Measurements from ENCODE around the gene EPC2.

EPC2 gene

GRCh38 chr2:148623086-148623485 is 21.5 kb upstream of the EPC2 start (continued):
- TF ChIP-seq ZNF449 (tag by site-specific recombination; IDR thresholded peaks at IDR 0.05) (no peak), ZNF548 (tag by site-specific recombination; IDR thresholded peaks at IDR 0.05) (no peak)

GRCh38 chr2:148627224-148627623 is 17.3 kb upstream of the EPC2 start:
- ChIA-PET CTCF (no interaction called here), POLR2A (no interaction called here)
- Histone ChIP-seq H3K27ac (ENCODE audit: extremely low read depth, low read depth, low read length) (no peak overlapping the region), H3K4me3 (ENCODE audit: low read depth, low read length) (no peak overlapping the region), H3K9me3 (ENCODE audit: control insufficient read depth, insufficient read depth, low read depth, low read length) (no peaks in the 10 kb centered on the region), H3K36me3 (ENCODE audit: control insufficient read depth in 2 of 2, insufficient read depth in 1 of 2, low read length in 2 of 2) (no peaks in the 10 kb centered on the region), H3K4me1 (ENCODE audit: control insufficient read depth, insufficient read depth, low read length) (no peaks in the 10 kb centered on the region)
- TF ChIP-seq ZNF426 (tag by site-specific recombination; IDR thresholded peaks at IDR 0.05) (no peak), ZNF701 (tag by site-specific recombination; IDR thresholded peaks at IDR 0.05) (no peak), ZNF600 (tag by site-specific recombination; IDR thresholded peaks at IDR 0.05) (no peak), ZNF548 (tag by site-specific recombination; IDR thresholded peaks at IDR 0.05) (no peak), HIC1 (tag by site-specific recombination; IDR thresholded peaks at IDR 0.05) (no peak), ZNF776 (tag by site-specific recombination; IDR thresholded peaks at IDR 0.05; ENCODE audit: borderline replicate concordance) (no peak)

- ChIA-PET POLR2A (interaction anchor here (0.5 kb wide), 1 partner anchor 96 kb away, joined by 3 read pairs; no protein-coding TSS in a partner anchor), CTCF (no interaction called here)
- Histone ChIP-seq H3K27ac (ENCODE audit: extremely low read depth, low read depth, low read length) (no peak overlapping the region), H3K4me1 (ENCODE audit: control insufficient read depth, insufficient read depth, low read length) (no peaks in the 10 kb centered on the region), H3K4me3 (ENCODE audit: low read depth, low read length) (no peak overlapping the region), H3K9me3 (ENCODE audit: control insufficient read depth, insufficient read depth, low read depth, low read length) (no peaks in the 10 kb centered on the region), H3K36me3 (ENCODE audit: control insufficient read depth in 2 of 2, insufficient read depth in 1 of 2, low read length in 2 of 2) (no peaks in the 10 kb centered on the region)
- TF ChIP-seq PRDM4 (tag by site-specific recombination; IDR thresholded peaks at IDR 0.05) = no peak
- no peak for TF ChIP-seq ZNF621 (tag by site-specific recombination; IDR thresholded peaks at IDR 0.05)
- TF ChIP-seq ZNF155 (tag by site-specific recombination; IDR thresholded peaks at IDR 0.05) = no peak
- no peak for TF ChIP-seq ZBTB10 (tag by site-specific recombination; IDR thresholded peaks at IDR 0.05)
Observed at GRCh38 chr2:148634749-148635148, 9.8 kb upstream of the EPC2 start.

Data from HEK293 (cell line).